IMR-90 (cell line): ENCODE data around the gene GFPT1. TPM values are rescaled to one million over a fixed set of nuclear protein-coding genes. Genes with fewer than 3 reads are reported as not detected.

Experiments
- ATAC-seq: fragments of 200-7000 bp; cut with Tn5 transposase; 2 replicates; pipeline ENCODE4 v1.9.1; 2020; ENCODE audit warnings: low read depth, mild to moderate bottlenecking, moderate library complexity
- BruUV-seq: library from RNA; stranded (reverse); fragments of 400-500 nt; replicated peaks from 2 replicates; lab custom pipeline; 2021; lab: Mats Ljungman, UMichigan
- CTCF ChIA-PET: fragments of 300-600 bp; formaldehyde crosslinking; extraction: SDS; loops from one replicate; lab custom pipeline; 2021; ENCODE audit warnings: antibody characterized with exemption; lab: Yijun Ruan, JAX
- POLR2A ChIA-PET: fragments of 300-600 bp; sonication (Branson Sonifier 250); formaldehyde crosslinking; loops from one replicate; lab custom pipeline; 2022; ENCODE audit warnings: antibody characterized with exemption; ENCODE audit not compliant: unreplicated experiment; lab: Charles Lee
- DNase-seq: peaks from one replicate; pipeline ENCODE4 v3.0.0; 2013
- H2AFZ ChIP-seq: replicated peaks from 2 replicates; pipeline ENCODE3; 2013; ENCODE audit warnings: low read length, mild to moderate bottlenecking; ENCODE audit not compliant: poor library complexity
- H2AK5ac ChIP-seq: 2 replicates; pipeline ENCODE4 v1.6.1; 2013; ENCODE audit warnings: low read depth, low read length, inconsistent platforms
- H2AK9ac ChIP-seq: replicated peaks from 2 replicates; pipeline ENCODE3; 2013; ENCODE audit warnings: mild to moderate bottlenecking, low read depth, low read length, moderate library complexity; ENCODE audit not compliant: poor library complexity
- H2BK120ac ChIP-seq: 2 replicates; pipeline ENCODE4 v1.6.1; 2013; ENCODE audit warnings: low read depth, low read length, inconsistent platforms
- H2BK15ac ChIP-seq: 3 replicates; pipeline ENCODE4 v1.6.1; 2013; ENCODE audit warnings: low read depth, low read length, inconsistent platforms
- H2BK20ac ChIP-seq: 2 replicates; pipeline ENCODE4 v1.6.1; 2013; ENCODE audit warnings: low read depth, mild to moderate bottlenecking, inconsistent platforms, low read length, moderate library complexity
- H2BK5ac ChIP-seq: 2 replicates; pipeline ENCODE4 v1.6.1; 2013; ENCODE audit warnings: mild to moderate bottlenecking, low read depth, low read length, inconsistent platforms; ENCODE audit not compliant: poor library complexity, severe bottlenecking
- H3K14ac ChIP-seq: replicated peaks from 2 replicates; pipeline ENCODE4 v1.6.1; 2013; ENCODE audit warnings: low read depth, low read length, inconsistent platforms
- H3K18ac ChIP-seq: 2 replicates; pipeline ENCODE4 v1.6.1; 2013; ENCODE audit warnings: low read depth, low read length, control low read depth
- H3K23ac ChIP-seq: 2 replicates; pipeline ENCODE4 v1.6.1; 2013; ENCODE audit warnings: low read depth, low read length, inconsistent platforms
- H3K27ac ChIP-seq: 2 replicates; pipeline ENCODE4 v1.5.1; 2013; ENCODE audit warnings: mild to moderate bottlenecking, control low read depth, low read length; ENCODE audit not compliant: insufficient read depth
- H3K27me3 ChIP-seq: 2 replicates; pipeline ENCODE4 v1.6.1; 2013; ENCODE audit warnings: low read length; ENCODE audit not compliant: control insufficient read depth, insufficient read depth
- H3K36me3 ChIP-seq: 2 replicates; pipeline ENCODE4 v1.6.1; 2013; ENCODE audit warnings: low read length, mixed read lengths; ENCODE audit not compliant: control insufficient read depth, insufficient read depth
- H3K4ac ChIP-seq: 2 replicates; pipeline ENCODE4 v1.6.1; 2013; ENCODE audit warnings: low read depth, low read length, inconsistent platforms
- H3K4me1 ChIP-seq: 2 replicates; pipeline ENCODE4 v1.6.1; 2013; ENCODE audit warnings: low read length, mixed read lengths; ENCODE audit not compliant: control insufficient read depth, insufficient read depth
- H3K4me2 ChIP-seq: 2 replicates; pipeline ENCODE4 v1.6.1; 2013; ENCODE audit warnings: low read depth, mild to moderate bottlenecking, control low read depth, low read length, moderate library complexity
- H3K4me3 ChIP-seq: 2 replicates; pipeline ENCODE4 v1.5.1; 2013; ENCODE audit warnings: low read depth, mild to moderate bottlenecking, control low read depth, low read length, moderate library complexity; ENCODE audit not compliant: insufficient read depth
- H3K56ac ChIP-seq: 2 replicates; pipeline ENCODE4 v1.6.1; 2013; ENCODE audit warnings: low read length, inconsistent platforms; ENCODE audit not compliant: insufficient read depth; ENCODE audit errors: extremely low read depth
- H3K79me1 ChIP-seq, 2 experiments: 2 replicates each; pipeline ENCODE4 v1.6.1; 2013; ENCODE audit warnings: low read length in 2 of 2, inconsistent platforms in 1 of 2, low read depth in 1 of 2
- H3K9ac ChIP-seq: 2 replicates; pipeline ENCODE4 v1.6.1; 2013; ENCODE audit warnings: low read depth, low read length, control low read depth
- H3K9me1 ChIP-seq: 2 replicates; pipeline ENCODE4 v1.6.1; 2013; ENCODE audit warnings: low read length, inconsistent platforms; ENCODE audit not compliant: insufficient read depth
- H3K9me3 ChIP-seq: 2 replicates; pipeline ENCODE4 v1.6.1; 2013; ENCODE audit warnings: low read length; ENCODE audit not compliant: control insufficient read depth, insufficient read depth
- H4K20me1 ChIP-seq: 2 replicates; pipeline ENCODE4 v1.6.1; 2013; ENCODE audit warnings: low read length, inconsistent platforms; ENCODE audit not compliant: insufficient read depth
- H4K5ac ChIP-seq: 2 replicates; pipeline ENCODE4 v1.6.1; 2013; ENCODE audit warnings: mild to moderate bottlenecking, low read depth, low read length, control low read depth
- H4K8ac ChIP-seq, 2 experiments: 2 replicates each; pipeline ENCODE4 v1.6.1; 2013; ENCODE audit warnings: low read depth in 2 of 2, low read length in 2 of 2, control low read depth in 1 of 2, inconsistent platforms in 1 of 2
- H4K91ac ChIP-seq: 2 replicates; pipeline ENCODE4 v1.6.1; 2013; ENCODE audit warnings: low read depth, low read length, inconsistent platforms; ENCODE audit not compliant: insufficient read depth
- BHLHE40 ChIP-seq: fragments of 150-350 bp; IDR thresholded peaks from 2 replicates; pipeline ENCODE4 v1.6.1; 2016; ENCODE audit warnings: mild to moderate bottlenecking, low read depth, low read length
- CEBPB ChIP-seq: IDR thresholded peaks from 2 replicates; pipeline ENCODE4 v1.6.1; 2012; ENCODE audit warnings: low read depth, low read length, improper control_type of control experiment
- CHD1 ChIP-seq: IDR thresholded peaks from 2 replicates; pipeline ENCODE4 v1.6.1; 2012; ENCODE audit warnings: low read depth, low read length, improper control_type of control experiment
- FOS ChIP-seq: fragments of 150-350 bp; IDR thresholded peaks from 2 replicates; pipeline ENCODE4 v1.6.1; 2016; ENCODE audit warnings: low read depth, low read length
- MAFK ChIP-seq: IDR thresholded peaks from 2 replicates; pipeline ENCODE4 v1.6.1; 2012; ENCODE audit warnings: low read depth, low read length, improper control_type of control experiment
- MAZ ChIP-seq: IDR thresholded peaks from 2 replicates; pipeline ENCODE4 v1.6.1; 2012; ENCODE audit warnings: low read depth, mild to moderate bottlenecking, low read length, improper control_type of control experiment, moderate library complexity, borderline replicate concordance
- MXI1 ChIP-seq: IDR thresholded peaks from 2 replicates; pipeline ENCODE4 v1.6.1; 2012; ENCODE audit warnings: low read depth, mild to moderate bottlenecking, low read length, moderate library complexity, borderline replicate concordance
- NFE2L2 ChIP-seq: fragments of 150-350 bp; IDR thresholded peaks from 2 replicates; pipeline ENCODE4 v1.6.1; 2016; ENCODE audit warnings: low read depth, mild to moderate bottlenecking, low read length
- POLR2A ChIP-seq: IDR thresholded peaks from 2 replicates; pipeline ENCODE4 v1.6.1; 2012; ENCODE audit warnings: mild to moderate bottlenecking, low read depth, low read length
- RAD21 ChIP-seq: IDR thresholded peaks from 2 replicates; pipeline ENCODE4 v1.6.1; 2012; ENCODE audit warnings: low read length, improper control_type of control experiment
- RCOR1 ChIP-seq: IDR thresholded peaks from 2 replicates; pipeline ENCODE4 v1.6.1; 2012; ENCODE audit warnings: mild to moderate bottlenecking, low read length, improper control_type of control experiment; ENCODE audit not compliant: insufficient replicate concordance
- RFX5 ChIP-seq: IDR thresholded peaks from 2 replicates; pipeline ENCODE4 v1.8.0; 2012; ENCODE audit warnings: low read depth, mild to moderate bottlenecking, low read length, moderate library complexity
- SMC3 ChIP-seq: fragments of 150-350 bp; IDR thresholded peaks from 2 replicates; pipeline ENCODE4 v1.6.1; 2016; ENCODE audit warnings: low read depth, mild to moderate bottlenecking, antibody characterized with exemption, low read length, moderate library complexity
- WGBS, 2 experiments: methylation state at CpG; one replicate each; pipeline versions ENCODE4 v1.1.5 to v1.1.7; 2013; ENCODE audit warnings: missing lambda C conversion rate in 2 of 2; ENCODE audit not compliant: insufficient read length in 1 of 2; ENCODE audit errors: extremely low coverage in 2 of 2; 5-methylcytosine and 5-hydroxymethylcytosine counted together
- dilution Hi-C: fragments of 300-500 bp; cut with HindIII; formaldehyde crosslinking; loops from one replicate; pipeline ENCODE4 v1.14.3; 2018; ENCODE audit warnings: low sequenced_read_pairs; ENCODE audit not compliant: unreplicated experiment
- in situ Hi-C: fragments of 300-500 bp; cut with MboI; formaldehyde crosslinking; loops from 3 replicates; pipeline ENCODE4 v1.14.3; 2019; ENCODE audit warnings: low sequenced_read_pairs, inconsistent platforms, mixed read lengths
- intact Hi-C: fragments of 100-400 bp; cut with micrococcal nuclease; formaldehyde crosslinking; loops from 2 replicates; pipeline ENCODE4 v1.10.0; 2022
- polyA plus RNA-seq, 3 experiments: library from polyadenylated mRNA; depleted of rRNA; stranded (reverse); fragments of >200 nt; gene quantifications; 2 replicates each; pipeline ENCODE4 v1.2.3, GENCODE V29; 2012; ENCODE audit warnings: low replicate concordance in 1 of 3
- total RNA-seq: library from RNA; depleted of rRNA; stranded (reverse); fragments of >200 nt; gene quantifications from 2 replicates; pipeline ENCODE4 v1.2.3, GENCODE V29; 2012
- TF ChIP-seq, protein P1 (sequence below): conservative IDR thresholded peaks from 2 replicates; pipeline ENCODE4 v1.5.1; 2012; ENCODE audit warnings: mild to moderate bottlenecking, low read depth, low read length, improper control_type of control experiment
- TF ChIP-seq, protein P2 (sequence below): fragments of 150-350 bp; IDR thresholded peaks from 2 replicates; pipeline ENCODE4 v1.6.1; 2017; ENCODE audit warnings: mild to moderate bottlenecking, antibody characterized with exemption, low read length, low read depth
- TF ChIP-seq, protein P3 (sequence below): fragments of 150-350 bp; IDR thresholded peaks from 2 replicates; pipeline ENCODE4 v1.6.1; 2016; ENCODE audit warnings: low read depth, mild to moderate bottlenecking, low read length, moderate library complexity, borderline replicate concordance

GFPT1 gene
- total and polyA plus RNA-seq, 2 of the 4 experiments (the other 2 are of a cell fraction), result 23.5 to 52.9 TPM

DNA sequence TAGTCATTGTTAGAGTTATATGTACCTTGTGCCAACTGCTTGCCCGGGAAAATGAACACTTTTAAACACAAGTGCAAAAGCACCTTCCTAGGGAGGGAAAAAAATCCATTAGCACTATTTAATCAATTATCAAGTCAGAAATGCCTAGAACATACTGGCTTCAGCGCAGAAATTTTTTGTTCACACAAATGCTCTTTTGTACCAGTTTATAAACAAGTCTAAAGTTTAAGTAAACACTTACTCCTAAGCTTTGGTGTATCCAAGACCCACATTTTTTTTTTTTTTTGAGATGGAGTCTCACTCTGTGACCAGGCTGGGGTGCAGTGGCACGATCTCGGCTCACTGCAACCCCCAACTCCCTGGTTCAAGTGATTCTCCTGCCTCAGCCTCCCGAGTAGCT is 30.6 kb downstream of the GFPT1 start:
- intact Hi-C loops (no loop called here), dilution Hi-C loops (no loop called here), in situ Hi-C loops (no loop called here)
- no peak overlapping the region for H2BK120ac ChIP-seq
- no peak for ATAC-seq
- no peak overlapping the region for H3K18ac ChIP-seq
- no peaks in the 10 kb centered on the region for H3K9me3 ChIP-seq
- H3K4ac ChIP-seq, result no peak overlapping the region
- no peak overlapping the region for H2BK15ac ChIP-seq
- H2BK20ac ChIP-seq, result no peak overlapping the region
- no peak overlapping the region for H2AK5ac ChIP-seq
- H2AK9ac ChIP-seq, result no peak overlapping the region
- DNase-seq, result no peak
- H3K27ac ChIP-seq, result no peak overlapping the region
- H4K5ac ChIP-seq, result no peak overlapping the region
- ChIA-PET POLR2A (no interaction called here), CTCF (interaction anchor here (0.5 to 0.7 kb wide), 3 partner anchors 10 to 393 kb away, joined by 3 to 4 read pairs (median 3); no protein-coding TSS in a partner anchor)
- TF ChIP-seq, protein P1, sequence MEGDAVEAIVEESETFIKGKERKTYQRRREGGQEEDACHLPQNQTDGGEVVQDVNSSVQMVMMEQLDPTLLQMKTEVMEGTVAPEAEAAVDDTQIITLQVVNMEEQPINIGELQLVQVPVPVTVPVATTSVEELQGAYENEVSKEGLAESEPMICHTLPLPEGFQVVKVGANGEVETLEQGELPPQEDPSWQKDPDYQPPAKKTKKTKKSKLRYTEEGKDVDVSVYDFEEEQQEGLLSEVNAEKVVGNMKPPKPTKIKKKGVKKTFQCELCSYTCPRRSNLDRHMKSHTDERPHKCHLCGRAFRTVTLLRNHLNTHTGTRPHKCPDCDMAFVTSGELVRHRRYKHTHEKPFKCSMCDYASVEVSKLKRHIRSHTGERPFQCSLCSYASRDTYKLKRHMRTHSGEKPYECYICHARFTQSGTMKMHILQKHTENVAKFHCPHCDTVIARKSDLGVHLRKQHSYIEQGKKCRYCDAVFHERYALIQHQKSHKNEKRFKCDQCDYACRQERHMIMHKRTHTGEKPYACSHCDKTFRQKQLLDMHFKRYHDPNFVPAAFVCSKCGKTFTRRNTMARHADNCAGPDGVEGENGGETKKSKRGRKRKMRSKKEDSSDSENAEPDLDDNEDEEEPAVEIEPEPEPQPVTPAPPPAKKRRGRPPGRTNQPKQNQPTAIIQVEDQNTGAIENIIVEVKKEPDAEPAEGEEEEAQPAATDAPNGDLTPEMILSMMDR, result no peak
- no peak for TF ChIP-seq POLR2A
- no peak for TF ChIP-seq RAD21
- TF ChIP-seq RFX5, result no peak
- TF ChIP-seq NFE2L2, result no peak
- TF ChIP-seq, protein P2, sequence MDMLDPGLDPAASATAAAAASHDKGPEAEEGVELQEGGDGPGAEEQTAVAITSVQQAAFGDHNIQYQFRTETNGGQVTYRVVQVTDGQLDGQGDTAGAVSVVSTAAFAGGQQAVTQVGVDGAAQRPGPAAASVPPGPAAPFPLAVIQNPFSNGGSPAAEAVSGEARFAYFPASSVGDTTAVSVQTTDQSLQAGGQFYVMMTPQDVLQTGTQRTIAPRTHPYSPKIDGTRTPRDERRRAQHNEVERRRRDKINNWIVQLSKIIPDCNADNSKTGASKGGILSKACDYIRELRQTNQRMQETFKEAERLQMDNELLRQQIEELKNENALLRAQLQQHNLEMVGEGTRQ, result no peak
- TF ChIP-seq BHLHE40, result no peak
- no peak for TF ChIP-seq MAFK
- TF ChIP-seq FOS, result no peak
- TF ChIP-seq CHD1, result no peak
- no peak for TF ChIP-seq RCOR1
- no peak for TF ChIP-seq SMC3
- no peak for TF ChIP-seq MAZ
- TF ChIP-seq, protein P3, sequence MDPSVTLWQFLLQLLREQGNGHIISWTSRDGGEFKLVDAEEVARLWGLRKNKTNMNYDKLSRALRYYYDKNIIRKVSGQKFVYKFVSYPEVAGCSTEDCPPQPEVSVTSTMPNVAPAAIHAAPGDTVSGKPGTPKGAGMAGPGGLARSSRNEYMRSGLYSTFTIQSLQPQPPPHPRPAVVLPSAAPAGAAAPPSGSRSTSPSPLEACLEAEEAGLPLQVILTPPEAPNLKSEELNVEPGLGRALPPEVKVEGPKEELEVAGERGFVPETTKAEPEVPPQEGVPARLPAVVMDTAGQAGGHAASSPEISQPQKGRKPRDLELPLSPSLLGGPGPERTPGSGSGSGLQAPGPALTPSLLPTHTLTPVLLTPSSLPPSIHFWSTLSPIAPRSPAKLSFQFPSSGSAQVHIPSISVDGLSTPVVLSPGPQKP, result no peak
- TF ChIP-seq MXI1, result no peak
- TF ChIP-seq CEBPB, result no peak
- H3K23ac ChIP-seq, result no peak overlapping the region
- H3K9ac ChIP-seq, result no peak overlapping the region; the same call in 1 of the 2 replicates
- H3K56ac ChIP-seq, result no peak overlapping the region
- H2BK5ac ChIP-seq, result no peak overlapping the region
- BruUV-seq, result no TSS peak
- peaks cover 5% of the 10 kb centered on the region for H3K9me1 ChIP-seq
- WGBS, 2 experiments, result no CpG with 5 or more reads among the region's 5 CpGs
- peaks cover 17% of the 10 kb centered on the region; the same call in 1 of the 2 replicates for H4K20me1 ChIP-seq
- H3K79me1 ChIP-seq, result peaks cover 19 to 31% of the 10 kb centered on the region in 2 experiments
- H3K4me1 ChIP-seq, result peaks cover 3% of the 10 kb centered on the region; the same call in 1 of the 2 replicates
- H3K36me3 ChIP-seq, result peaks cover 47% of the 10 kb centered on the region
- no peak overlapping the region for H3K14ac ChIP-seq
- H2AFZ ChIP-seq, result no peak overlapping the region
- no peak overlapping the region for H3K4me3 ChIP-seq
- H3K27me3 ChIP-seq, result no peaks in the 10 kb centered on the region
- H3K4me2 ChIP-seq, result no peak overlapping the region
- no peak overlapping the region for H4K8ac ChIP-seq
- H4K91ac ChIP-seq, result no peak overlapping the region
